Measurements from ENCODE around the gene DNASE1L1. TPM values are rescaled to one million over a fixed set of nuclear protein-coding genes. Genes with fewer than 3 reads are reported as not detected.
A peak's percentile ranks its signal among the peaks of the same experiment; 100 is the strongest.

Gene DNASE1L1
- total and polyA plus RNA-seq, 2 donors (not counting 1 experiment from before 2014, with no cell fraction given), result 11.3 to 38.5 TPM

DNA sequence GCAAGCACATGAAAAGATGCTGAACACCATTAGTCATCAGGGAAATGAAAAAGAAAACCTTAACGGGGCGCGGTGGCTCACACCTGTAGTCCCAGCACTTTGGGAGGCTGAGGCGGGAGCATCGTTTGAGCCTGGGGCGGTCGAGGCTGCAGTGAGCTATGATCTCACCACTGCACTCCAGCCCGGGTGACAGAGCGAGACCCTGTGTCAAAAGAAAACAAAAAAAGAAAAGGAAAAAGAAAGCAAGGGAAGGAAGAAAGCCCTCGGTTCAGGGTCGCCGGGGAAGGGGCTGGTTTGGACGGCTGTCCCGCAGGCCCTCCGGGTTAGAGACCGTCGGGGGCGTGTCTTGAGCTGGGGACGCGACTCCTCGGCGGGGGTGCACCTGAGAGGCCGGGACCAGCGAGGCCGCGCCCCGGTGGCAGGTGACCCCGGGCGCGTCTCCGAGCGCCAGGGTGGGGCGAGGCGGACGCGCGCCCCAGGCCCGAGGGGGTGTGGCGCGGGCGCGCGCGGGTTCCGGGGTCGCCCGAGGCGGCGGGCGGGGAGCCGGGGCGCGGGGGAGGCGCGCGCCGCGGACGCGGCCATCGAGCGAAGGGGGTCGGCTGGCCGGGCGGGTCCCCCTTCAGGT lies 48.5 kb upstream of the DNASE1L1 start:
- H3K27ac ChIP-seq (ENCODE audit: insufficient read depth, low read length), result no peak overlapping the region
- TF ChIP-seq EZH2 (IDR thresholded peaks at IDR 0.05; ENCODE audit: low read length, missing control alignments) (no peak), CTCF (conservative IDR thresholded peaks at IDR 0.05 in 1 of 2, IDR thresholded peaks at IDR 0.05 in 1 of 2; ENCODE audit: low read depth in 1 of 2, low read length in 2 of 2) (no peak)

GRCh38 chrX:154452823-154453222 lies 43.8 kb upstream of the DNASE1L1 start:
- Histone ChIP-seq H3K27ac (ENCODE audit: insufficient read depth, low read length) (no peak overlapping the region), H3K4me2 (ENCODE audit: extremely low read depth, insufficient read depth, low read length) (no peak overlapping the region), H3K36me3 (ENCODE audit: control insufficient read depth, insufficient read depth, low read length) (peaks cover 6% of the 10 kb centered on the region), H3K79me2 (ENCODE audit: control insufficient read depth, insufficient read depth, low read length) (no peaks in the 10 kb centered on the region), H3K4me1 (ENCODE audit: control insufficient read depth, extremely low read depth, insufficient read depth, low read length) (no peaks in the 10 kb centered on the region), H4K20me1 (ENCODE audit: control insufficient read depth, extremely low read depth, insufficient read depth, low read length) (no peaks in the 10 kb centered on the region), H3K9me3 (ENCODE audit: control insufficient read depth, insufficient read depth, low read depth, low read length) (no peaks in the 10 kb centered on the region), H3K4me3 (replicated peaks in 1 of 4; ENCODE audit: control extremely low read depth in 1 of 4, insufficient read depth in 1 of 4, low read depth in 3 of 4, low read length in 4 of 4) (no peak overlapping the region), H3K27me3 (ENCODE audit: control insufficient read depth, insufficient read depth, low read length) (no peaks in the 10 kb centered on the region), H3K9ac (ENCODE audit: insufficient read depth, low read length) (no peak overlapping the region), H2AFZ (ENCODE audit: low read length) (no peak overlapping the region)
- TF ChIP-seq CTCF (conservative IDR thresholded peaks at IDR 0.05 in 1 of 2, IDR thresholded peaks at IDR 0.05 in 1 of 2; ENCODE audit: low read depth in 1 of 2, low read length in 2 of 2) (no peak), EZH2 (IDR thresholded peaks at IDR 0.05; ENCODE audit: low read length, missing control alignments) (no peak)
- DNase-seq (ENCODE audit: low read depth in 2 of 2), result no peak

More for the DNA sequence above, 48.5 kb upstream of the DNASE1L1 start:
- Histone ChIP-seq H3K4me2 (ENCODE audit: extremely low read depth, insufficient read depth, low read length) (peak overlapping the region; percentile 25), H3K4me1 (ENCODE audit: control insufficient read depth, extremely low read depth, insufficient read depth, low read length) (no peaks in the 10 kb centered on the region), H3K27me3 (ENCODE audit: control insufficient read depth, insufficient read depth, low read length) (no peaks in the 10 kb centered on the region), H4K20me1 (ENCODE audit: control insufficient read depth, extremely low read depth, insufficient read depth, low read length) (no peaks in the 10 kb centered on the region), H3K9me3 (ENCODE audit: control insufficient read depth, insufficient read depth, low read depth, low read length) (no peaks in the 10 kb centered on the region), H3K4me3 (replicated peaks in 1 of 4; ENCODE audit: control extremely low read depth in 1 of 4, insufficient read depth in 1 of 4, low read depth in 3 of 4, low read length in 4 of 4) (peak overlapping the region; percentile 27 to 51 (median 34)), H2AFZ (ENCODE audit: low read length) (no peak overlapping the region), H3K79me2 (ENCODE audit: control insufficient read depth, insufficient read depth, low read length) (peaks cover 36% of the 10 kb centered on the region), H3K9ac (ENCODE audit: insufficient read depth, low read length) (peak overlapping the region; percentile 46), H3K36me3 (ENCODE audit: control insufficient read depth, insufficient read depth, low read length) (peaks cover 7% of the 10 kb centered on the region)
- DNase-seq (ENCODE audit: low read depth in 2 of 2), result no peak

- H3K79me2 ChIP-seq (ENCODE audit: control insufficient read depth, insufficient read depth, low read length), result peaks cover 16% of the 10 kb centered on the region
- no peaks in the 10 kb centered on the region for H4K20me1 ChIP-seq (ENCODE audit: control insufficient read depth, extremely low read depth, insufficient read depth, low read length)
- H3K36me3 ChIP-seq (ENCODE audit: control insufficient read depth, insufficient read depth, low read length), result peaks cover 8% of the 10 kb centered on the region
- H3K4me3 ChIP-seq (replicated peaks in 1 of 4; ENCODE audit: control extremely low read depth in 1 of 4, insufficient read depth in 1 of 4, low read depth in 3 of 4, low read length in 4 of 4), result no peak overlapping the region
- no peak overlapping the region for H3K4me2 ChIP-seq (ENCODE audit: extremely low read depth, insufficient read depth, low read length)
- no peak for DNase-seq (ENCODE audit: low read depth in 2 of 2)
- H3K4me1 ChIP-seq (ENCODE audit: control insufficient read depth, extremely low read depth, insufficient read depth, low read length), result peaks cover under 1% of the 10 kb centered on the region
- H3K27me3 ChIP-seq (ENCODE audit: control insufficient read depth, insufficient read depth, low read length), result no peaks in the 10 kb centered on the region
- no peak overlapping the region for H3K27ac ChIP-seq (ENCODE audit: insufficient read depth, low read length)
- no peaks in the 10 kb centered on the region for H3K9me3 ChIP-seq (ENCODE audit: control insufficient read depth, insufficient read depth, low read depth, low read length)
- TF ChIP-seq CTCF (conservative IDR thresholded peaks at IDR 0.05 in 1 of 2, IDR thresholded peaks at IDR 0.05 in 1 of 2; ENCODE audit: low read depth in 1 of 2, low read length in 2 of 2) (no peak), EZH2 (IDR thresholded peaks at IDR 0.05; ENCODE audit: low read length, missing control alignments) (no peak)
- no peak overlapping the region for H2AFZ ChIP-seq (ENCODE audit: low read length)
- no peak overlapping the region for H3K9ac ChIP-seq (ENCODE audit: insufficient read depth, low read length)
These were observed 41.3 kb upstream of the DNASE1L1 start for GRCh38 chrX:154450312-154450711.

All from fibroblast of lung (primary cell).